ENCODE data around the gene SRP14.
"Not testable (repeated sequence)": the region's sequence is repeated elsewhere in the genome, so short reads cannot be mapped to it uniquely, and the experiment has no call there.

SRP14 gene

GRCh38 chr15:40047415-40048210 is 8.6 kb upstream of the SRP14 start:
- peak overlapping the region; percentile 78 for H3K4me3 Mint-ChIP-seq
- H3K4me1 Mint-ChIP-seq (ENCODE audit: low read depth) = peaks cover 77% of the 10 kb centered on the region
- no peaks in the 10 kb centered on the region for H3K9me3 Mint-ChIP-seq (ENCODE audit: low read depth)
- H3K27me3 Mint-ChIP-seq = no peaks in the 10 kb centered on the region
- H3K36me3 Mint-ChIP-seq = peaks cover 3% of the 10 kb centered on the region
- H3K27ac Mint-ChIP-seq = peak overlapping the region; percentile 98

- peak overlapping the region; percentile 72 for H3K4me3 Mint-ChIP-seq
- no peaks in the 10 kb centered on the region for H3K27me3 Mint-ChIP-seq
- H3K9me3 Mint-ChIP-seq (ENCODE audit: low read depth) = no peaks in the 10 kb centered on the region
- H3K27ac Mint-ChIP-seq = peak overlapping the region; percentile 98
- H3K4me1 Mint-ChIP-seq (ENCODE audit: low read depth) = peaks cover 69% of the 10 kb centered on the region
- H3K36me3 Mint-ChIP-seq = peaks cover 3% of the 10 kb centered on the region
Observed at GRCh38 chr15:40046721-40047414, 7.9 kb upstream of the SRP14 start.

- Mint-ChIP-seq H3K4me3 (peak overlapping the region; percentile 78), H3K27ac (peak overlapping the region; percentile 77), H3K9me3 (ENCODE audit: low read depth) (no peaks in the 10 kb centered on the region), H3K27me3 (no peaks in the 10 kb centered on the region), H3K36me3 (peaks cover 3% of the 10 kb centered on the region), H3K4me1 (ENCODE audit: low read depth) (peaks cover 70% of the 10 kb centered on the region)
Observed at GRCh38 chr15:40045572-40046217, 6.7 kb upstream of the SRP14 start.

DNA sequence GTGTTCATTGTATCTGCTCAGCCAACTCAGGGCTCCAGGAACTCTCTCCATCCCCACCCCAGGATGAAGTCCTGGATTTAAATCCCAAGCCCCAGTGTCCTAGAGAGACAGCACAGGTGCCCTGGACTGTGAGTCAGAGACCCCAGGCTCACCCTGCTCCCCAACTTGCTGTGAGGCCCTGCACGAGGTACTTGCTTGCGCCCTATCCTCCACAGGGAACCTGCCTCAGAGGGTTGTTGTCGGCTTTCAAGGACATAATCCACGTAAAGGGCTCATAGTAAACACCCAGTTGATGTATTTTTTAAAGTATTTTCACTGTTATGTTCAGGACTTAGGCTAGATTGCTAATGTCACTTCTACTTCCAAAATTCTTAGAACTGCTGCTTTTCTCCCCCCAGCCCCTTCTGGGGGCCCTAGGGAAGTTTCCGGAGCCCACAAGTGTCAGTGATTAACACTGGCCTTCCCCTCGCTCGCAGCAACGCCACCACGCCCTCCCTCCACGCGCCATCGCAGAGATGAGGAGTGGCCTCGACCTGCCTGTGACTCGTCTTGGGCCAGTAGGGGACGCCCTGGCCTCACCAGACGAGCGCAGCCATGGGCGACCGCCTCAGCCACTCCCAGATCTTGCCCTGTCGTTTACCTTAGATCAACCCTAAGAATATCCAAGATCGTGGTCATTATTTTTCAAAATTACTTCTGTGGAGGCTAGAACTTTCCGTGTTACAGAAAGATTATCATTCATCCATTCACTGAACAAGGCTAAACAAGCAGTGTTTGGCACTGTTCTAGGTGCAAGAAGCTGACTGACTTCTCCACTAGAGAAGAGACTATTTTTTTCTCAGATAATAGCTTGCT is 6.0 kb upstream of the SRP14 start:
- H3K27ac Mint-ChIP-seq = peak overlapping the region; percentile 77
- H3K4me3 Mint-ChIP-seq = peak overlapping the region; percentile 78

DNA sequence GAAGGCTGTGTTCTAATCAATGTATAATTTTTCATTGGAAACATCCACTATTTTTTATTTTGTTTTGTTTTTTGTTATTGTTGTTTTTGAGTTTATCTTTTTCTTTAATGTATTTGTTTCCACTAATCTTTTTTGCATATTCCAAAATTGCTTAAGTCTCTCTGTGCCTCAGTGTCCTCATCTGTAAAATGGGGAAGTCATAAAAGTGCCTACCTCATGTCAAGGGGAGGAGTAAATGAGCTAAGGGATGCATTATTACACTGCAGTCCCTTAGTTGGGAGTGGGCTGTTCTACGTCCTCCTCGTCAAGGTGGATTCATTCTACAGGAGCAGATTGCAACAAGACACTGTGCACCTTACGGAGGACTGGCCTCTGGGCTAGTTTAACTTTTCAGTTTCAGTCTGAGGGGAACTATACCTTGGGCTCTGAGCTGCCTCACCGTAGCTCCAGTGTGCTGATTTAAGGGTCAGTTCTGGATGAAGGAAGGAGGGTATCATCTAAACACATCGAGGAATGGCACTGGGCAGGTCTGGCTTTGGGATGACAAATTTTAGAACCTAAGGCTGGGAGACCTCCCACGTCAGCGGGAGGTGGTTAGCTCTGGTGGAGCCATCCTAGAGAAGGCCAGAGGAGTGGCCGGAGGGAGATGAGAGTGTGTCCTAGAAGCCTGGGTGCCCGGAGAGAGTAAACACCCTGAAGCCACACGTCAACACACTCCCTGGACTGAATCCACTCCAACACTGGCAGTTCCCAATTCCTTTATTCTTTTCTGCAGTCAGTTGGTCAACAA is 5.1 kb upstream of the SRP14 start:
- H3K36me3 Mint-ChIP-seq = peaks cover 6% of the 10 kb centered on the region
- no peaks in the 10 kb centered on the region for H3K27me3 Mint-ChIP-seq
- peak overlapping the region; percentile 77 for H3K27ac Mint-ChIP-seq
- H3K9me3 Mint-ChIP-seq (ENCODE audit: low read depth) = no peaks in the 10 kb centered on the region
- peaks cover 71% of the 10 kb centered on the region for H3K4me1 Mint-ChIP-seq (ENCODE audit: low read depth)
- peak overlapping the region; percentile 78 for H3K4me3 Mint-ChIP-seq

More for the DNA sequence above, 6.0 kb upstream of the SRP14 start:
- Mint-ChIP-seq H3K27me3 (no peaks in the 10 kb centered on the region), H3K9me3 (ENCODE audit: low read depth) (no peaks in the 10 kb centered on the region), H3K4me1 (ENCODE audit: low read depth) (peaks cover 74% of the 10 kb centered on the region), H3K36me3 (peaks cover 3% of the 10 kb centered on the region)

DNA sequence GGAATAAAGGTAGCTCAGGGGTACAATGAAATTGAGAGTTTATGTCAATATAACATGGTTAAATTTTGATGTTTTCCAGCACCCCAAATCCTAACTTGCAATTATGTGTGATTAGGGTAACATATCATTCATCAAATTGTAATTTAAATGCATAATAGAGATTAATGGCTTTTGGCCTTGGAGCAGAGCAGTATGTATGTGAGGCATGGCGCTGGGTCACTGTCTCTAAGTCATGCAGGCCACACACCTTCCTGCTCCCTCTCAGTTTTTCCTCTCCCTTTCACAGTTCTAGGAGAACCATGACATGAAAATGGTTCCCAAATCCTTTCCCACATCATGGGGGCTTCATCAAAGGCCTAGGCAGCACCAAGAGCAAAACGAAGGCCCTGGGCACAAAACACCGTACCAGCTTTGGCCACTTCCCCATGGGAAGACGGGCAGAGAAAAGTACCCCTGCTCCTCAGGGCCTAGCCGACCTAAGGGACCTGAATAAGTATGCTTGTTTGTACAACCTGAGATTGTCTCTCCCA is 3.9 kb upstream of the SRP14 start:
- H3K4me1 Mint-ChIP-seq (ENCODE audit: low read depth) = peaks cover 65% of the 10 kb centered on the region

GRCh38 chr15:40040770-40041169 is 1.8 kb upstream of the SRP14 start:
- H3K27ac Mint-ChIP-seq = peak overlapping the region; percentile 89
- H3K4me1 Mint-ChIP-seq (ENCODE audit: low read depth) = peaks cover 57% of the 10 kb centered on the region
- H3K36me3 Mint-ChIP-seq = peaks cover 10% of the 10 kb centered on the region
- no peaks in the 10 kb centered on the region for H3K27me3 Mint-ChIP-seq
- H3K4me3 Mint-ChIP-seq = peak overlapping the region; percentile 99
- no peaks in the 10 kb centered on the region for H3K9me3 Mint-ChIP-seq (ENCODE audit: low read depth)

More for the DNA sequence above, 3.9 kb upstream of the SRP14 start:
- peaks cover 3% of the 10 kb centered on the region for H3K36me3 Mint-ChIP-seq
- H3K27me3 Mint-ChIP-seq = no peaks in the 10 kb centered on the region
- H3K27ac Mint-ChIP-seq = no peak overlapping the region
- no peak overlapping the region for H3K4me3 Mint-ChIP-seq
- H3K9me3 Mint-ChIP-seq (ENCODE audit: low read depth) = no peaks in the 10 kb centered on the region

- peaks cover 54% of the 10 kb centered on the region for H3K4me1 Mint-ChIP-seq (ENCODE audit: low read depth)
- no peaks in the 10 kb centered on the region for H3K9me3 Mint-ChIP-seq (ENCODE audit: low read depth)
- H3K36me3 Mint-ChIP-seq = peaks cover 10% of the 10 kb centered on the region
- peak overlapping the region; percentile 99 for H3K4me3 Mint-ChIP-seq
- no peaks in the 10 kb centered on the region for H3K27me3 Mint-ChIP-seq
- peak overlapping the region; percentile 89 for H3K27ac Mint-ChIP-seq
Observed at GRCh38 chr15:40040293-40040635, 1.3 kb upstream of the SRP14 start.

- Mint-ChIP-seq H3K9me3 (ENCODE audit: low read depth) (no peaks in the 10 kb centered on the region), H3K4me3 (peak overlapping the region; percentile 99), H3K36me3 (peaks cover 10% of the 10 kb centered on the region), H3K27me3 (no peaks in the 10 kb centered on the region), H3K4me1 (ENCODE audit: low read depth) (peaks cover 46% of the 10 kb centered on the region), H3K27ac (peak overlapping the region; percentile 98)
Observed at GRCh38 chr15:40038275-40038637, 725 bp downstream of the SRP14 start.

- H3K36me3 Mint-ChIP-seq = peaks cover 10% of the 10 kb centered on the region
- peak overlapping the region; percentile 99 for H3K4me3 Mint-ChIP-seq
- H3K4me1 Mint-ChIP-seq (ENCODE audit: low read depth) = peaks cover 46% of the 10 kb centered on the region
- no peaks in the 10 kb centered on the region for H3K9me3 Mint-ChIP-seq (ENCODE audit: low read depth)
- peak overlapping the region; percentile 98 for H3K27ac Mint-ChIP-seq
- H3K27me3 Mint-ChIP-seq = no peaks in the 10 kb centered on the region
Observed at GRCh38 chr15:40037721-40038120, 1.3 kb downstream of the SRP14 start.

- Mint-ChIP-seq H3K4me1 (ENCODE audit: low read depth) (peaks cover 32% of the 10 kb centered on the region), H3K36me3 (peaks cover 13% of the 10 kb centered on the region)
- H3K9me3 Mint-ChIP-seq (ENCODE audit: low read depth); H3K27ac Mint-ChIP-seq; H3K4me3 Mint-ChIP-seq; H3K27me3 Mint-ChIP-seq: not testable (repeated sequence)
Observed at GRCh38 chr15:40035182-40035581, 3.8 kb downstream of the SRP14 start.

GRCh38 chr15:40034186-40034946 is 4.6 kb downstream of the SRP14 start:
- Mint-ChIP-seq H3K27ac (peak overlapping the region; percentile 18), H3K4me3 (no peak overlapping the region), H3K4me1 (ENCODE audit: low read depth) (peaks cover 27% of the 10 kb centered on the region), H3K27me3 (no peaks in the 10 kb centered on the region), H3K36me3 (peaks cover 11% of the 10 kb centered on the region), H3K9me3 (ENCODE audit: low read depth) (no peaks in the 10 kb centered on the region)

DNA sequence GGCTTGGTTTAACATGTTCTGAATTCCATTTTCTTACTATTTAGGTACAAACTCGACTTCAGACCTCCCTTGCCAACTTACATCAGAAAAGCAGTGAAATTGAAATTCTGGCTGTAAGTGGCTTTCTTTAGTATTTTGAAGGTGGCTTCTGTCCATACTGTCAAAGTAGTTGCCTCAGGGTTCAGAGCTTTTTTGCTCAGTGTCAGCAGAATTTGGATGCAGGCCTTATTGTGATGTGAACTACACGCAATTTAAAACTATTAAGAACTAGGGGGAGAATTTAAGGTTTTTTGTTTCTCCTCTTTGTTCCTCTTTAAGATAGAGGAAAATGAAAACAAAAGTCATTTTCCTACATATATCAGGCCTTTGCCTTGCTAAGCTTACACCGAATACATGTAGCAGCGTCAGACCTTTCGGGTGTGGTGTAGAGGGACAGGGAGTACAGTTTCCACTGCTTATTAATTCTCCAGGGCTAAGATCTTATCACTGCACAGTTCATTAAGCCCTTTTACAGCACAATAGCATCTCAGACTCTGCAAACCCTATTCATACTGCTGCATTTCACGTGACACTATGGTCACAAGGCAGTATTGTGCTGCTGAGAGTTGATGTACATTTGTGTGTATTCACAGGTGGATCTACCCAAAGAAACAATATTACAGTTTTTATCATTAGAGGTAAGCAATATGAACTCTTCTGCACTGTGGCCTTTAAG is 6.7 kb downstream of the SRP14 start:
- Mint-ChIP-seq H3K27me3 (no peaks in the 10 kb centered on the region), H3K9me3 (ENCODE audit: low read depth) (no peaks in the 10 kb centered on the region), H3K4me3 (no peak overlapping the region), H3K36me3 (peaks cover 7% of the 10 kb centered on the region), H3K4me1 (ENCODE audit: low read depth) (peaks cover 16% of the 10 kb centered on the region), H3K27ac (no peak overlapping the region)

Measured in activated naive CD8-positive, alpha-beta T cell (primary cell).